HG03280 (cell line): ENCODE measurements around the gene SMIM33.
"Not testable (repeated sequence)": the region's sequence is repeated elsewhere in the genome, so short reads cannot be mapped to it uniquely, and the experiment has no call there.

ENCODE experiments used
- ATAC-seq: cut with Tn5 transposase; IDR thresholded peaks from one replicate; pipeline ENCODE4 v1.9.1; 2021; ENCODE audit warnings: mild to moderate bottlenecking, moderate library complexity; ENCODE audit not compliant: unreplicated experiment

Gene SMIM33

GRCh38 chr5:139456776-139457175 is 14.0 kb upstream of the SMIM33 start:
- ATAC-seq: no peak

- ATAC-seq: no peak
These were observed 13.6 kb upstream of the SMIM33 start for GRCh38 chr5:139457241-139457640.

- ATAC-seq: no peak
These were observed 13.0 kb upstream of the SMIM33 start for GRCh38 chr5:139457653-139458306.

- peak; percentile 52 for ATAC-seq
These were observed 12.0 kb upstream of the SMIM33 start for GRCh38 chr5:139458580-139459407.

GRCh38 chr5:139459451-139459934 is 11.3 kb upstream of the SMIM33 start:
- peak; percentile 44 for ATAC-seq

GRCh38 chr5:139460455-139460854 is 10.3 kb upstream of the SMIM33 start:
- ATAC-seq: no peak

GRCh38 chr5:139461176-139461575 is 9.6 kb upstream of the SMIM33 start:
- no peak for ATAC-seq

GRCh38 chr5:139461698-139462097 is 9.1 kb upstream of the SMIM33 start:
- ATAC-seq: no peak

GRCh38 chr5:139462586-139463276 is 8.1 kb upstream of the SMIM33 start, which contains the start of gene ECSCR:
ECSCR (minus strand) TSS chr5:139462743; CDS start chr5:139462670, 73 bp downstream.
- ATAC-seq: no peak

- ATAC-seq: no peak
These were observed 2.3 kb upstream of the SMIM33 start for GRCh38 chr5:139468421-139468931.

GRCh38 chr5:139472386-139473030 is 1.7 kb downstream of the SMIM33 start:
- ATAC-seq: no peak

- no peak for ATAC-seq
These were observed 2.3 kb downstream of the SMIM33 start for GRCh38 chr5:139473105-139473504.

GRCh38 chr5:139473565-139473964 is 2.8 kb downstream of the SMIM33 start:
- no peak for ATAC-seq

- no peak for ATAC-seq
These were observed 4.3 kb downstream of the SMIM33 start for GRCh38 chr5:139474890-139475791.

GRCh38 chr5:139475865-139476617 is 5.2 kb downstream of the SMIM33 start:
- ATAC-seq: no peak

- not testable (repeated sequence) for ATAC-seq
These were observed 8.0 kb downstream of the SMIM33 start for GRCh38 chr5:139478657-139479423.

- ATAC-seq: not testable (repeated sequence)
These were observed 8.9 kb downstream of the SMIM33 start for GRCh38 chr5:139479729-139480128.

- no peak for ATAC-seq
These were observed 10.3 kb downstream of the SMIM33 start for GRCh38 chr5:139481122-139481533.
